Osteocyte (in vitro differentiated cells): ENCODE results near the gene CHCT1. TPM values are rescaled to one million over a fixed set of nuclear protein-coding genes. Genes with fewer than 3 reads are reported as not detected.
"Not testable (repeated sequence)": the region's sequence is repeated elsewhere in the genome, so short reads cannot be mapped to it uniquely, and the experiment has no call there.

Source experiments
- DNase-seq: peaks from one replicate; pipeline ENCODE4 v3.0.0; 2021; ENCODE audit warnings: mixed read lengths; ENCODE audit not compliant: unreplicated experiment; ENCODE audit errors: extremely low spot score
- H3K27ac Mint-ChIP-seq: one replicate; pipeline ENCODE4 v1.8.0; 2021; ENCODE audit warnings: mild to moderate bottlenecking, mixed read lengths; ENCODE audit not compliant: unreplicated experiment
- H3K27me3 Mint-ChIP-seq: one replicate; pipeline ENCODE4 v1.8.0; 2021; ENCODE audit warnings: mixed read lengths; ENCODE audit not compliant: unreplicated experiment
- H3K36me3 Mint-ChIP-seq: one replicate; pipeline ENCODE4 v1.8.0; 2021; ENCODE audit warnings: mixed read lengths; ENCODE audit not compliant: unreplicated experiment
- H3K4me1 Mint-ChIP-seq: one replicate; pipeline ENCODE4 v1.8.0; 2021; ENCODE audit warnings: mixed read lengths; ENCODE audit not compliant: unreplicated experiment
- H3K4me3 Mint-ChIP-seq: one replicate; pipeline ENCODE4 v1.8.0; 2021; ENCODE audit warnings: mild to moderate bottlenecking, moderate library complexity, mixed read lengths; ENCODE audit not compliant: unreplicated experiment
- H3K9me3 Mint-ChIP-seq: one replicate; pipeline ENCODE4 v1.8.0; 2021; ENCODE audit warnings: mixed read lengths; ENCODE audit not compliant: unreplicated experiment
- CTCF ChIP-seq: fragments of 200-600 bp; sonication (generic); IDR thresholded peaks from 2 replicates; pipeline ENCODE4 v1.5.0; 2021; ENCODE audit warnings: antibody characterized with exemption, mild to moderate bottlenecking, moderate library complexity
- total RNA-seq: library from RNA; stranded (reverse); gene quantifications from 2 replicates; pipeline ENCODE4 v1.2.1, GENCODE V29; 2021

CHCT1 gene
- total RNA-seq, 1 donor from 2014 or later: not detected

GRCh38 chr17:60426596-60426995, 4.3 kb downstream of the CHCT1 start:
- no peak for TF ChIP-seq CTCF
- Mint-ChIP-seq H3K27ac (no peak overlapping the region), H3K27me3 (no peaks in the 10 kb centered on the region), H3K4me1 (peaks cover 2% of the 10 kb centered on the region), H3K36me3 (no peaks in the 10 kb centered on the region), H3K4me3 (no peak overlapping the region), H3K9me3 (no peaks in the 10 kb centered on the region)
- DNase-seq: no peak

- not testable (repeated sequence) for H3K4me1 Mint-ChIP-seq, H3K27ac Mint-ChIP-seq, H3K27me3 Mint-ChIP-seq, H3K36me3 Mint-ChIP-seq, DNase-seq, H3K4me3 Mint-ChIP-seq, H3K9me3 Mint-ChIP-seq
Observed at GRCh38 chr17:60428491-60428890, 6.2 kb downstream of the CHCT1 start.

GRCh38 chr17:60430561-60430960, 8.3 kb downstream of the CHCT1 start:
- peak; percentile 34 for DNase-seq
- not testable (repeated sequence) for H3K4me1 Mint-ChIP-seq, H3K9me3 Mint-ChIP-seq, H3K27ac Mint-ChIP-seq, H3K27me3 Mint-ChIP-seq, H3K36me3 Mint-ChIP-seq, H3K4me3 Mint-ChIP-seq

GRCh38 chr17:60433021-60433997, 11.0 kb downstream of the CHCT1 start:
- peak; percentile 51 for DNase-seq
- H3K4me1 Mint-ChIP-seq, H3K27me3 Mint-ChIP-seq, H3K4me3 Mint-ChIP-seq, H3K9me3 Mint-ChIP-seq, H3K27ac Mint-ChIP-seq, H3K36me3 Mint-ChIP-seq: not testable (repeated sequence)

- peak; percentile 89 for DNase-seq
- peak; percentile 91 for TF ChIP-seq CTCF
- H3K4me3 Mint-ChIP-seq: no peak overlapping the region
- H3K9me3 Mint-ChIP-seq: peaks cover 3% of the 10 kb centered on the region
- peaks cover 9% of the 10 kb centered on the region for H3K4me1 Mint-ChIP-seq
- no peaks in the 10 kb centered on the region for H3K27me3 Mint-ChIP-seq
- H3K36me3 Mint-ChIP-seq: no peaks in the 10 kb centered on the region
- H3K27ac Mint-ChIP-seq: peak overlapping the region; percentile 74
Observed at GRCh38 chr17:60435244-60436167, 13.2 kb downstream of the CHCT1 start.

- no peak for DNase-seq
- Mint-ChIP-seq H3K27me3 (no peaks in the 10 kb centered on the region), H3K36me3 (no peaks in the 10 kb centered on the region), H3K4me3 (no peak overlapping the region), H3K27ac (no peak overlapping the region), H3K9me3 (peaks cover 3% of the 10 kb centered on the region), H3K4me1 (peaks cover 9% of the 10 kb centered on the region)
- TF ChIP-seq CTCF: no peak
Observed at GRCh38 chr17:60436676-60437075, 14.4 kb downstream of the CHCT1 start.
